Measurements from ENCODE around the gene CREBRF.
"Not testable (repeated sequence)": the region's sequence is repeated elsewhere in the genome, so short reads cannot be mapped to it uniquely, and the experiment has no call there.

DNA sequence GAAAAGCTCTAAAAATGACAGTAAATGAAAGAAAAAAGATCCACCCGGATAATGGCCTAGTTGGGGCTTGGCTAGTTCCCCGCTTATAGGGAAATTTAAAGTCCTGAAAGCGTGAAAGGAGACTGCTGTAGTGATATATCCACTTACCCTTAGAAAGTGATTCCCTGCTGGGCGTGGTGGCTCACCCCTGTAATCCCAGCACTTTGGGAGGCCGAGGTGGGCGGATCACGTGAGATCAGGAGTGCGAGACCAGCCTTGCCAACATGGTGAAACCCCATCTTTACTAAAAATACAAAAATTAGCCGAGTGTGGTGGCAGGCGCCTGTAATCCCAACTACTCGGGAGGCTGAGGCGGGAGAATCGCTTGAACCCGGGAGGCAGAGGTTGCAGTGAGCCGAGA, 39.1 kb upstream of the CREBRF start:
- TF ChIP-seq, protein P1, sequence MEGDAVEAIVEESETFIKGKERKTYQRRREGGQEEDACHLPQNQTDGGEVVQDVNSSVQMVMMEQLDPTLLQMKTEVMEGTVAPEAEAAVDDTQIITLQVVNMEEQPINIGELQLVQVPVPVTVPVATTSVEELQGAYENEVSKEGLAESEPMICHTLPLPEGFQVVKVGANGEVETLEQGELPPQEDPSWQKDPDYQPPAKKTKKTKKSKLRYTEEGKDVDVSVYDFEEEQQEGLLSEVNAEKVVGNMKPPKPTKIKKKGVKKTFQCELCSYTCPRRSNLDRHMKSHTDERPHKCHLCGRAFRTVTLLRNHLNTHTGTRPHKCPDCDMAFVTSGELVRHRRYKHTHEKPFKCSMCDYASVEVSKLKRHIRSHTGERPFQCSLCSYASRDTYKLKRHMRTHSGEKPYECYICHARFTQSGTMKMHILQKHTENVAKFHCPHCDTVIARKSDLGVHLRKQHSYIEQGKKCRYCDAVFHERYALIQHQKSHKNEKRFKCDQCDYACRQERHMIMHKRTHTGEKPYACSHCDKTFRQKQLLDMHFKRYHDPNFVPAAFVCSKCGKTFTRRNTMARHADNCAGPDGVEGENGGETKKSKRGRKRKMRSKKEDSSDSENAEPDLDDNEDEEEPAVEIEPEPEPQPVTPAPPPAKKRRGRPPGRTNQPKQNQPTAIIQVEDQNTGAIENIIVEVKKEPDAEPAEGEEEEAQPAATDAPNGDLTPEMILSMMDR (IDR thresholded peaks at IDR 0.05; ENCODE audit: poor library complexity) = not testable (repeated sequence)
- not testable (repeated sequence) for TF ChIP-seq EZH2 (IDR thresholded peaks at IDR 0.05; ENCODE audit: borderline replicate concordance); EZH2phosphoT487 (IDR thresholded peaks at IDR 0.05; ENCODE audit: low read depth, severe bottlenecking, unreplicated experiment)
